ENCODE measurements around the gene PELO. TPM values are rescaled to one million over a fixed set of nuclear protein-coding genes. Genes with fewer than 3 reads are reported as not detected.

Gene PELO
- total and polyA plus RNA-seq, 9 of the 15 experiments (the other 6 are each of a cell fraction or from before 2014, with no cell fraction given) = 5.8 to 14.6 (median 9.6) TPM

DNA sequence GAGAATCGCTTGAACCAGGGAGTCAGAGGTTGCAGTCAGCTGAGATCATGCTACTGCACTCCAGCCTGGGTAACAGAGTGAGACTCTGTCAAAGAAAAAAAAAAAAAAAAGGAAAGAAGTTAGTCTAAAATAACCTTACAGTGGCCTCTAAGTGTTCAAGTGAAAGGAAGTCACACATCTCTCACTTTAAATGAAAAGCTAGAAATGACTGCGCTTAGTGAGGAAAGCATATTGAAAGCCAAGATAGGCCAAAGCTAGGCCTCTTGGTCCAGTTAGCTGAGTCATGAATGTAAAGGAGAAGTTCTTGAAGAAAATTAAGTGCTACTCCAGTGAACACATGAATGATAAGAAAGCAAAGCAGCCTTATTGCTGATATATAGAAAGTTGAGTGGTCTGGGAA is 38.1 kb downstream of the PELO start (continued):
- TF ChIP-seq, protein P1, sequence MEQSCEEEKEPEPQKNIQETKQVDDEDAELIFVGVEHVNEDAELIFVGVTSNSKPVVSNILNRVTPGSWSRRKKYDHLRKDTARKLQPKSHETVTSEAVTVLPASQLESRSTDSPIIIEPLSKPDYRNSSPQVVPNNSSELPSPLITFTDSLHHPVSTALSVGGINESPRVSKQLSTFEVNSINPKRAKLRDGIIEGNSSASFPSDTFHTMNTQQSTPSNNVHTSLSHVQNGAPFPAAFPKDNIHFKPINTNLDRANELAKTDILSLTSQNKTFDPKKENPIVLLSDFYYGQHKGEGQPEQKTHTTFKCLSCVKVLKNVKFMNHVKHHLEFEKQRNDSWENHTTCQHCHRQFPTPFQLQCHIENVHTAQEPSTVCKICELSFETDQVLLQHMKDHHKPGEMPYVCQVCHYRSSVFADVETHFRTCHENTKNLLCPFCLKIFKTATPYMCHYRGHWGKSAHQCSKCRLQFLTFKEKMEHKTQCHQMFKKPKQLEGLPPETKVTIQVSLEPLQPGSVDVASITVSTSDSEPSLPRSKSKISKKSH (CRISPR knock-in tag; IDR thresholded peaks at IDR 0.05) = no peak
- TF ChIP-seq PYGO2 (tag; IDR thresholded peaks at IDR 0.05) (no peak), TRIM28 (IDR thresholded peaks at IDR 0.05) (no peak), GATAD2B (IDR thresholded peaks at IDR 0.05; ENCODE audit: borderline replicate concordance) (no peak), ZNF75A (CRISPR knock-in tag; IDR thresholded peaks at IDR 0.05) (no peak), GTF2A2 (tag; IDR thresholded peaks at IDR 0.05) (no peak), PTBP1 (IDR thresholded peaks at IDR 0.05; ENCODE audit: low read depth, low read length) (no peak), ZNF316 (IDR thresholded peaks at IDR 0.05) (peak; percentile 18; the same call in 1 of the 2 replicates), CREBBP (IDR thresholded peaks at IDR 0.05; ENCODE audit: low read depth, low read length) (no peak)

DNA sequence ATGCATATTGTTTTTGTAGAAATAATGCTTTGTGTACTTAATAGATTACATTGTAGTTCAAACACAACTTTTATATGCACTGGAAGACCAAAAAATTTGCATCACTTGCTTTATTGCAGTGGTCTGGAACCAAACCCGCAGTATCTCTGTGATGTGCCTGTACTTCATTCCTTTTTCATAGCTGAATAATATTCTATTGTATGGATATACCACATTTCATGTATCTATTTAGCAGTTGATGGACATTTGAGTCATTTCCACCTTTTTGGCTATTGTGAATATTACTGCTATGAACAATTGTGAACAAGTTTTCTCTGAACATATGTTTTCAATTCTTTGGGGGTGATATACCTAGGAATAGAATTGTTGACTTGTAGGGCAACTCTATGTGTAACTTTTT is 40.1 kb downstream of the PELO start:
- DNase-seq (ENCODE audit: extremely low read depth in 1 of 4, low spot score in 3 of 4) = no peak
- Histone ChIP-seq H3K4me3 (no peak overlapping the region), H3K9me1 (ENCODE audit: control insufficient read depth, insufficient read depth, low read length) (no peaks in the 10 kb centered on the region), H3K4me1 (replicated peaks in 1 of 2; ENCODE audit: control insufficient read depth in 2 of 2, insufficient read depth in 2 of 2, low read length in 2 of 2) (no peaks in the 10 kb centered on the region), H3K36me3 (ENCODE audit: control insufficient read depth, insufficient read depth, low read length) (no peaks in the 10 kb centered on the region), H3K4me2 (ENCODE audit: insufficient read depth, low read length) (no peak overlapping the region), H3K27ac (ENCODE audit: extremely low read depth, low read depth, low read length) (no peak overlapping the region), H3K27me3 (ENCODE audit: control insufficient read depth in 2 of 2, insufficient read depth in 2 of 2, low read length in 2 of 2) (no peaks in the 10 kb centered on the region; a peak in 1 of 5 replicates), H2AFZ (ENCODE audit: low read depth, low read length) (no peak overlapping the region), H3K79me2 (ENCODE audit: control insufficient read depth, insufficient read depth, low read length) (no peaks in the 10 kb centered on the region), H3K9me3 (replicated peaks; ENCODE audit: control insufficient read depth, insufficient read depth, low read depth, low read length) (no peaks in the 10 kb centered on the region), H3K9ac (ENCODE audit: insufficient read depth in 1 of 2, low read depth in 2 of 2, low read length in 2 of 2) (no peak overlapping the region), H4K20me1 (replicated peaks; ENCODE audit: control insufficient read depth, insufficient read depth, low read length) (no peaks in the 10 kb centered on the region)
- intact Hi-C loops (cut with micrococcal nuclease) (no loop called here), in situ Hi-C loops (cut with MboI) (no loop called here)
- 0% methylated on average over 1 of the region's 1 CpG for WGBS (ENCODE audit: insufficient coverage, low coverage, missing lambda C conversion rate)
- BruUV-seq (replicated peaks) = no TSS peak
- FAIRE-seq = no peak
- ChIA-PET POLR2A (no interaction called here), CTCF (ENCODE audit: low intra/inter-chr PET ratio) (no interaction called here)
- peak; percentile 3 for TF ChIP-seq RBM25 (IDR thresholded peaks at IDR 0.05; ENCODE audit: low read depth, low read length, severe bottlenecking)
- no peak for TF ChIP-seq L3MBTL2 (IDR thresholded peaks at IDR 0.05)
- no peak for TF ChIP-seq ELF2 (CRISPR knock-in tag; IDR thresholded peaks at IDR 0.05)
- ATAC-seq = no peak
